Neuronal stem cell (in vitro differentiated cells): Measurements from ENCODE around the gene IMMP2L.

ENCODE experiments used
- DNase-seq: peaks from one replicate; pipeline ENCODE4 v3.0.0-alpha.2; 2013; ENCODE audit warnings: low spot score
- H2AFZ ChIP-seq: one replicate; pipeline ENCODE4 v1.6.1; 2013; ENCODE audit warnings: mild to moderate bottlenecking, low read length, inconsistent platforms
- H2AK5ac ChIP-seq: 2 replicates; pipeline ENCODE4 v1.6.1; 2013; ENCODE audit warnings: low read depth, mild to moderate bottlenecking, inconsistent platforms, low read length, moderate library complexity, mixed read lengths
- H2BK120ac ChIP-seq: 2 replicates; pipeline ENCODE4 v1.6.1; 2013; ENCODE audit warnings: low read depth, mild to moderate bottlenecking, inconsistent platforms, low read length, moderate library complexity, mixed read lengths
- H2BK12ac ChIP-seq: one replicate; pipeline ENCODE4 v1.6.1; 2013; ENCODE audit warnings: low read length, inconsistent platforms
- H2BK15ac ChIP-seq: 2 replicates; pipeline ENCODE4 v1.6.1; 2013; ENCODE audit warnings: mild to moderate bottlenecking, low read length, inconsistent platforms, mixed read lengths
- H2BK5ac ChIP-seq: one replicate; pipeline ENCODE4 v1.6.1; 2013; ENCODE audit warnings: inconsistent platforms, mild to moderate bottlenecking, low read length, moderate library complexity
- H3K14ac ChIP-seq: one replicate; pipeline ENCODE4 v1.6.1; 2013; ENCODE audit warnings: low read length, inconsistent platforms
- H3K18ac ChIP-seq: 2 replicates; pipeline ENCODE4 v1.6.1; 2013; ENCODE audit warnings: low read length, inconsistent platforms
- H3K23ac ChIP-seq: 2 replicates; pipeline ENCODE4 v1.6.1; 2013; ENCODE audit warnings: low read depth, mild to moderate bottlenecking, mixed read lengths, low read length, inconsistent platforms; ENCODE audit not compliant: poor library complexity
- H3K27ac ChIP-seq: replicated peaks from 3 replicates; pipeline ENCODE4 v1.5.1; 2013; ENCODE audit warnings: low read length, inconsistent platforms
- H3K27me3 ChIP-seq, 3 experiments: 2 replicates each; pipeline ENCODE4 v1.6.1; 2013; ENCODE audit warnings: low read length in 3 of 3, mild to moderate bottlenecking in 2 of 3, inconsistent platforms in 1 of 3, low read depth in 1 of 3, mixed read lengths in 1 of 3, moderate library complexity in 1 of 3; ENCODE audit not compliant: control insufficient read depth in 3 of 3, insufficient read depth in 3 of 3
- H3K36me3 ChIP-seq, 2 donors: replicated peaks in 1 of 2; 2 replicates each; pipeline ENCODE4 v1.6.1; 2013; ENCODE audit warnings: low read length in 2 of 2; ENCODE audit not compliant: control insufficient read depth in 2 of 2, insufficient read depth in 2 of 2
- H3K4ac ChIP-seq: 2 replicates; pipeline ENCODE4 v1.6.1; 2013; ENCODE audit warnings: inconsistent platforms, mild to moderate bottlenecking, low read length, moderate library complexity
- H3K4me1 ChIP-seq, 2 donors: 1 replicate in 1 of 2; 2 replicates in 1 of 2; pipeline ENCODE4 v1.6.1; 2013; ENCODE audit warnings: low read length in 2 of 2, low read depth in 1 of 2; ENCODE audit not compliant: control insufficient read depth in 2 of 2, insufficient read depth in 1 of 2
- H3K4me2 ChIP-seq: one replicate; pipeline ENCODE4 v1.6.1; 2013; ENCODE audit warnings: mild to moderate bottlenecking, low read length, inconsistent platforms; ENCODE audit not compliant: insufficient read depth, poor library complexity, severe bottlenecking
- H3K4me3 ChIP-seq, 2 donors: 2 replicates each; pipeline ENCODE4 v1.5.1; 2013; ENCODE audit warnings: low read length in 2 of 2, mild to moderate bottlenecking in 2 of 2, inconsistent platforms in 1 of 2, moderate library complexity in 1 of 2
- H3K79me1 ChIP-seq: one replicate; pipeline ENCODE4 v1.6.1; 2013; ENCODE audit warnings: low read depth, mild to moderate bottlenecking, inconsistent platforms, low read length, moderate library complexity
- H3K9ac ChIP-seq: one replicate; pipeline ENCODE4 v1.6.1; 2013; ENCODE audit warnings: mild to moderate bottlenecking, low read depth, low read length, inconsistent platforms; ENCODE audit not compliant: poor library complexity
- H3K9me3 ChIP-seq, 2 donors: replicated peaks in 1 of 2; 2 replicates each; pipeline versions ENCODE3 to v1.6.1; 2013; ENCODE audit warnings: low read length in 2 of 2, mild to moderate bottlenecking in 2 of 2, inconsistent platforms in 1 of 2, low read depth in 1 of 2, mixed read lengths in 1 of 2, moderate library complexity in 1 of 2; ENCODE audit not compliant: control insufficient read depth in 2 of 2, insufficient read depth in 1 of 2
- H4K8ac ChIP-seq: one replicate; pipeline ENCODE4 v1.6.1; 2013; ENCODE audit warnings: low read depth, mild to moderate bottlenecking, inconsistent platforms, low read length, moderate library complexity
- H4K91ac ChIP-seq: one replicate; pipeline ENCODE4 v1.6.1; 2013; ENCODE audit warnings: low read length, low read depth, mild to moderate bottlenecking, inconsistent platforms; ENCODE audit not compliant: poor library complexity
- WGBS, 2 donors: extraction: QIAGEN DNeasy Blood & Tissue Kit; methylation state at CpG; one replicate each; pipeline ENCODE4 v1.1.7; 2013; ENCODE audit warnings: missing lambda C conversion rate in 2 of 2, mixed read lengths in 1 of 2; ENCODE audit not compliant: insufficient read length in 2 of 2, insufficient replicate concordance in 1 of 2; ENCODE audit errors: extremely low coverage in 2 of 2; 5-methylcytosine and 5-hydroxymethylcytosine counted together

The IMMP2L gene

DNA sequence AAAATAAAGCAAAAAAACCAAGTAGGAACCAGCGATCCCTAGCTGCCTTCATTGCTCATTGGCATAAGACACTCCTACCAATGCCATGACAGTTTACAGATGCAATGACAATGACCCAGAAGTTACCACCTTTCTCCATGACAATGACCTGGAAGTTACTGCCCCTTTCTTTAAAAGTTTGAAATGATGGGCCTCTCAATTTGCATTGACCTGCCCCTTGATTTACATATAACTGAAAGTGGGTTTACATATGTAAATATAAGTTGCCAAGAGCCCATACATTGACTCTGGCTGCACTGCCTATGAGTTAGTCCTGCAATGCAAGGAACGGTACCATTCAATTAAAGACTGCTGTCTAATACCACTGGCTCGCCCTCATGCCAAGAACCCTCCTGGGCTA, 712.1 kb downstream of the IMMP2L start:
- no peak overlapping the region for H3K4ac ChIP-seq
- no peak overlapping the region for H3K23ac ChIP-seq
- no peak overlapping the region for H3K4me3 ChIP-seq
- H3K27me3 ChIP-seq, result no peaks in the 10 kb centered on the region
- H3K27ac ChIP-seq, result no peak overlapping the region
- H3K4me2 ChIP-seq, result no peak overlapping the region
- H2AFZ ChIP-seq, result no peak overlapping the region
- H3K4me1 ChIP-seq, result no peaks in the 10 kb centered on the region
- no peak overlapping the region for H3K14ac ChIP-seq
- no peak overlapping the region for H2BK12ac ChIP-seq
- H2AK5ac ChIP-seq, result no peak overlapping the region
- no peaks in the 10 kb centered on the region for H3K36me3 ChIP-seq
- no peak overlapping the region for H3K18ac ChIP-seq
- no peak overlapping the region for H2BK5ac ChIP-seq
- H3K79me1 ChIP-seq, result no peaks in the 10 kb centered on the region
- no peak for DNase-seq
- H4K91ac ChIP-seq, result no peak overlapping the region
- no peak overlapping the region for H2BK120ac ChIP-seq
- H4K8ac ChIP-seq, result no peak overlapping the region
- no peak overlapping the region for H2BK15ac ChIP-seq
- peaks cover 0 to 10% of the 10 kb centered on the region in 2 donors for H3K9me3 ChIP-seq
- WGBS, 2 donors, result no CpG with 5 or more reads among the region's 3 CpGs
- no peak overlapping the region for H3K9ac ChIP-seq

DNA sequence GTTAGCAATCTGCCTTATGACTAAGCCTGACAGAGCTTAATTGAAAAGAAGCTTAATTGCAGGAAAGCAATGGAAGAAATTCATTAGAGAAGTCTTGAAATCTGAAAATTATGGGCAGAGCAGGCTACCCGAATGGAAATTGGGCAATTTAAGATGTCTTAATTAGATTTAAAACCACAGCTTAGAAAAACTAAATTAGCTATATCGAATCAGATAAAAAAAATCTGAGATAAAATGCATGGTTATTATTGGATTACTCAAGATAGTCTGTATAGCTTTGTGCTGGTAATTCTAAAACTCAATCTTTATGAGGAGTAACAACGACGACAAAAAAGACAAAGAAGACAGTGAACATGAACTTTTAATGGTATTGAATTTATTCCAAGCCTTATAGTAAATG, 719.5 kb downstream of the IMMP2L start:
- Histone ChIP-seq H3K18ac (no peak overlapping the region), H4K8ac (no peak overlapping the region), H3K4ac (no peak overlapping the region), H3K4me2 (no peak overlapping the region), H3K14ac (no peak overlapping the region), H3K4me3 (no peak overlapping the region), H3K27me3 (no peaks in the 10 kb centered on the region), H3K9me3 (no peaks in the 10 kb centered on the region), H3K9ac (no peak overlapping the region), H2BK15ac (no peak overlapping the region), H4K91ac (no peak overlapping the region), H2BK120ac (no peak overlapping the region), H2AK5ac (no peak overlapping the region), H3K4me1 (peaks cover 0 to 3% of the 10 kb centered on the region in 2 donors), H3K36me3 (no peaks in the 10 kb centered on the region), H2AFZ (no peak overlapping the region), H3K23ac (no peak overlapping the region), H2BK5ac (no peak overlapping the region), H3K79me1 (no peaks in the 10 kb centered on the region), H2BK12ac (no peak overlapping the region), H3K27ac (no peak overlapping the region)
- no peak for DNase-seq
- no CpG with 5 or more reads among the region's 4 CpGs for WGBS, 2 donors

DNA sequence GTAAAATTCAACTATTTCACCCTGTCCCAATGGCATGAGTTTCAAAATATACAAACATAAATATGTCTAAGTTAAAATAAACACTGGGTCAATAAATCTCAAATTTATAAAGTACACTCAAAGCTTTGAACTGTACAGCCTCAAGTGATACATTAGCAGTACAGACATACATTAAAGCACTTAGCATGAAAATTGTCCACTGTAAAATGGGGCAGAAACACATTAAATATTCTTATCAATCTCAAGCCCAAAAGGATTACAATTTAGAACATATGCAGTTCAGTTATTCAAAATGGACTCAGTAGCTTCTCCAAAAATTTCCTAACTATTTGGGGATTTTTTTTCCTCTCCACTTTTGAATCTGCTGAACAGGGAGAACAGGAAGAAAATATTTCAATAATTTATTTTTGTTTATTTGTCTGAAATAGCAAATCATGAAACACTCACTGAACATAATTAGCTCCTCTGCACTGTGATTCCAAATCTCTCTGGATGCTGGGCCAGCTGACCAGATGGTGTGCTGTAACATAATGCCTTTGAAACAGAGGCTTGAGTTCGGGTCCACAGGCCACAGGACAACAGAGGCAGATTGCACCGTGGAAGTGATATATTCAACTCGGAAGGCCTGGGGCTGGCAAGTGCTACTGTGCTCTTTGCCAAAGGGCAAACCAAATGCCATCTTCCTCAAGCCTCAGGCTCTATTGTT, 720.3 kb downstream of the IMMP2L start:
- H2BK5ac ChIP-seq, result no peak overlapping the region
- H3K9ac ChIP-seq, result no peak overlapping the region
- H3K4me3 ChIP-seq, result no peak overlapping the region
- WGBS, 2 donors, result no CpG with 5 or more reads among the region's 3 CpGs
- no peak overlapping the region for H2AK5ac ChIP-seq
- H3K4ac ChIP-seq, result no peak overlapping the region
- no peaks in the 10 kb centered on the region for H3K36me3 ChIP-seq
- no peak overlapping the region for H3K14ac ChIP-seq
- H3K4me1 ChIP-seq, result peaks cover 0 to 3% of the 10 kb centered on the region in 2 donors
- DNase-seq, result no peak
- H3K9me3 ChIP-seq, result no peaks in the 10 kb centered on the region
- no peak overlapping the region for H4K91ac ChIP-seq
- H4K8ac ChIP-seq, result no peak overlapping the region
- H2AFZ ChIP-seq, result no peak overlapping the region
- H2BK120ac ChIP-seq, result no peak overlapping the region
- no peak overlapping the region for H3K23ac ChIP-seq
- H2BK12ac ChIP-seq, result no peak overlapping the region
- no peaks in the 10 kb centered on the region for H3K79me1 ChIP-seq
- no peaks in the 10 kb centered on the region for H3K27me3 ChIP-seq
- no peak overlapping the region for H3K4me2 ChIP-seq
- no peak overlapping the region for H2BK15ac ChIP-seq
- no peak overlapping the region for H3K27ac ChIP-seq
- no peak overlapping the region for H3K18ac ChIP-seq

DNA sequence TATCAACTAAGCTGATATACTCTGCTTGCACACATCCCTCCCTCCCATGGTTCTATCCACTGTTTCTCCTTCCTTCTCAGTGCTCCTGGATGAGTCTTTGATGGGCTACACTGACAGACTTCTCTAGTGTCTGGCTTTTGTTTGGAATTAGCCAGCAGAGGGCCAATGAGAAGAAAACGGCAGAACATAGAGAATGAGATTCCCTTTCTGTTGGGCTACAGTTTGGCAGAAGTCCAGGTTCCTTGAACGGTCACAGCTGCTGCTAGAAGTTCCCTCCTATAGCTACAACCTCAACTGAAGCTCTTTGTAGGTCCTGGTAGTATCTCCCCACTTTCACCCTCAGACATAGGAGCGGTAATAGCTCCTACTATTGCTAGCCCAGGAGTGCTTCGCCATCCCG, 722.4 kb downstream of the IMMP2L start:
- Histone ChIP-seq H3K27me3 (no peaks in the 10 kb centered on the region), H4K91ac (no peak overlapping the region), H2AFZ (peak overlapping the region; percentile 2), H3K4me2 (no peak overlapping the region), H2BK5ac (no peak overlapping the region), H3K4me3 (no peak overlapping the region), H3K36me3 (no peaks in the 10 kb centered on the region), H2AK5ac (no peak overlapping the region), H3K9ac (no peak overlapping the region), H3K23ac (no peak overlapping the region), H4K8ac (no peak overlapping the region), H3K14ac (no peak overlapping the region), H3K4ac (no peak overlapping the region), H3K18ac (no peak overlapping the region), H3K4me1 (peaks cover 0 to 3% of the 10 kb centered on the region in 2 donors), H3K27ac (no peak overlapping the region), H3K79me1 (no peaks in the 10 kb centered on the region), H2BK12ac (no peak overlapping the region), H2BK15ac (no peak overlapping the region), H3K9me3 (no peaks in the 10 kb centered on the region), H2BK120ac (no peak overlapping the region)
- no CpG with 5 or more reads among the region's 5 CpGs for WGBS, 2 donors
- DNase-seq, result no peak
